Chondrocyte (in vitro differentiated cells): ENCODE results near the gene UTP14A. TPM values are rescaled to one million over a fixed set of nuclear protein-coding genes. Genes with fewer than 3 reads are reported as not detected.

Source experiments
- DNase-seq: peaks from one replicate; pipeline ENCODE4 v3.0.0; 2021; ENCODE audit warnings: mixed read lengths, low spot score
- H3K27ac Mint-ChIP-seq: one replicate; pipeline ENCODE4 v1.8.0; 2021; ENCODE audit warnings: mild to moderate bottlenecking, moderate library complexity, mixed read lengths; ENCODE audit not compliant: unreplicated experiment
- H3K27me3 Mint-ChIP-seq: 2 replicates; pipeline ENCODE4 v1.8.0; 2021; ENCODE audit warnings: low read depth, mixed read lengths
- H3K36me3 Mint-ChIP-seq: 2 replicates; pipeline ENCODE4 v1.8.0; 2021; ENCODE audit warnings: low read depth, mixed read lengths
- H3K4me1 Mint-ChIP-seq: 2 replicates; pipeline ENCODE4 v1.8.0; 2021; ENCODE audit warnings: low read depth, mild to moderate bottlenecking, mixed read lengths
- H3K4me3 Mint-ChIP-seq: one replicate; pipeline ENCODE4 v1.8.0; 2021; ENCODE audit warnings: mild to moderate bottlenecking, moderate library complexity, mixed read lengths; ENCODE audit not compliant: unreplicated experiment
- H3K9me3 Mint-ChIP-seq: 2 replicates; pipeline ENCODE4 v1.8.0; 2021; ENCODE audit warnings: low read depth, mixed read lengths
- CTCF ChIP-seq: fragments of 200-600 bp; sonication (generic); IDR thresholded peaks from 2 replicates; pipeline ENCODE4 v1.5.0; 2021; ENCODE audit warnings: antibody characterized with exemption, mild to moderate bottlenecking, moderate library complexity
- total RNA-seq: library from RNA; stranded (reverse); gene quantifications from 3 replicates; pipeline ENCODE4 v1.2.1, GENCODE V29; 2021

UTP14A gene
- total RNA-seq, 1 donor from 2014 or later = 13.9 TPM

GRCh38 chrX:129934952-129935351 is 29.0 kb downstream of the UTP14A start:
- Mint-ChIP-seq H3K4me1 (peaks cover 6% of the 10 kb centered on the region), H3K36me3 (no peaks in the 10 kb centered on the region), H3K27me3 (peaks cover 13% of the 10 kb centered on the region), H3K4me3 (no peak overlapping the region), H3K27ac (no peak overlapping the region), H3K9me3 (no peaks in the 10 kb centered on the region)
- no peak for TF ChIP-seq CTCF
- DNase-seq = no peak

- peaks cover 4% of the 10 kb centered on the region for H3K4me1 Mint-ChIP-seq
- TF ChIP-seq CTCF = no peak
- peaks cover 16% of the 10 kb centered on the region for H3K27me3 Mint-ChIP-seq
- H3K4me3 Mint-ChIP-seq = no peak overlapping the region
- no peaks in the 10 kb centered on the region for H3K36me3 Mint-ChIP-seq
- DNase-seq = no peak
- no peaks in the 10 kb centered on the region for H3K9me3 Mint-ChIP-seq
- no peak overlapping the region for H3K27ac Mint-ChIP-seq
Observed at GRCh38 chrX:129938081-129938480, 32.1 kb downstream of the UTP14A start.

GRCh38 chrX:129939986-129940385 is 34.0 kb downstream of the UTP14A start:
- no peak overlapping the region for H3K4me3 Mint-ChIP-seq
- no peak overlapping the region for H3K27ac Mint-ChIP-seq
- H3K9me3 Mint-ChIP-seq = no peaks in the 10 kb centered on the region
- peaks cover 16% of the 10 kb centered on the region for H3K27me3 Mint-ChIP-seq
- no peaks in the 10 kb centered on the region for H3K4me1 Mint-ChIP-seq
- H3K36me3 Mint-ChIP-seq = no peaks in the 10 kb centered on the region
- TF ChIP-seq CTCF = no peak
- no peak for DNase-seq

- Mint-ChIP-seq H3K36me3 (no peaks in the 10 kb centered on the region), H3K4me3 (no peak overlapping the region), H3K4me1 (no peaks in the 10 kb centered on the region), H3K9me3 (no peaks in the 10 kb centered on the region), H3K27ac (no peak overlapping the region), H3K27me3 (peaks cover 16% of the 10 kb centered on the region)
- TF ChIP-seq CTCF = no peak
- DNase-seq = no peak
Observed at GRCh38 chrX:129940721-129941120, 34.8 kb downstream of the UTP14A start.

- no peaks in the 10 kb centered on the region for H3K36me3 Mint-ChIP-seq
- H3K4me1 Mint-ChIP-seq = no peaks in the 10 kb centered on the region
- no peak overlapping the region for H3K27ac Mint-ChIP-seq
- H3K9me3 Mint-ChIP-seq = no peaks in the 10 kb centered on the region
- TF ChIP-seq CTCF = no peak
- H3K4me3 Mint-ChIP-seq = no peak overlapping the region
- no peak for DNase-seq
- H3K27me3 Mint-ChIP-seq = peaks cover 2% of the 10 kb centered on the region
Observed at GRCh38 chrX:129945131-129945530, 39.2 kb downstream of the UTP14A start.
